ENCODE measurements around the gene PIP4K2A. TPM values are rescaled to one million over a fixed set of nuclear protein-coding genes. Genes with fewer than 3 reads are reported as not detected.

Gene PIP4K2A
- total and polyA plus RNA-seq, 2 of the 13 experiments (the other 11 are each of a cell fraction or from before 2014, with no cell fraction given), result 9.1 to 22.6 TPM

DNA sequence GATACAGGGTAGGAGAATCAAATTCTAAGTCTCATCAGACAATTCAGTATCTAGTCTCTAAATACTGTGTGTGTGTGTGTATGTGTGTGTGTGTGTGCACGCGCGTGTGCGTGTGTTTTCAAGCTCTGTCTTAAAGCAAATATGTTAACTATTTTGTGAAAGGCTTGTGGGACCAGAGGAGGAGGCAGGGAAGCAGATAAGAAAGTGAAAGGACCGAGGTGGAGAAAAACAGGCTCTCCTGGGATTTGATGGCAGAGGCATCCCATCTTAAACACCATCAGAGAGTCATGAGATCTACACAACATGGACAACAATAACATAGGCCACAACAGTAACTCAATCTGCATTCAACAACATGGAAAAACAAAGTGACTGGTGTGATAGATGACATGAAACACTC lies 67.1 kb downstream of the PIP4K2A start:
- ATAC-seq, result no peak
- H3K4me2 ChIP-seq (ENCODE audit: low read depth, low read length), result no peak overlapping the region
- intact Hi-C loops (cut with micrococcal nuclease; ENCODE audit: unreplicated experiment) (loop anchor here (5.0 kb wide), 1 partner anchor 1570 kb away; no protein-coding TSS in a partner anchor), in situ Hi-C loops (cut with HindIII; ENCODE audit: extremely low pct_ligation_motif_present, low pct_unique_long_range_greater_than_20kb) (no loop called here)
- H3K27me3 ChIP-seq (ENCODE audit: control insufficient read depth in 1 of 2, insufficient read depth in 2 of 2, low read length in 2 of 2), result no peaks in the 10 kb centered on the region
- H3K4me1 ChIP-seq (ENCODE audit: insufficient read depth, low read length), result peaks cover 7% of the 10 kb centered on the region; the same call in 1 of the 2 replicates
- no TSS peak for BruUV-seq (replicated peaks)
- ChIA-PET CTCF (ENCODE audit: low intra/inter-chr PET ratio, low total read pairs) (no interaction called here), POLR2A (no interaction called here)
- no peak for DNase-seq (ENCODE audit: low spot score)
- H3K4me3 ChIP-seq (replicated peaks in 1 of 3; ENCODE audit: insufficient read depth in 1 of 3, low read depth in 2 of 3, low read length in 3 of 3), result no peak overlapping the region
- no peaks in the 10 kb centered on the region for H3K79me2 ChIP-seq (ENCODE audit: insufficient read depth, low read length)
- H3K36me3 ChIP-seq (replicated peaks in 1 of 2; ENCODE audit: control insufficient read depth in 1 of 2, insufficient read depth in 2 of 2, low read length in 2 of 2), result no peaks in the 10 kb centered on the region
- no peaks in the 10 kb centered on the region for H3K9me3 ChIP-seq (ENCODE audit: low read length)
- H3K9ac ChIP-seq (ENCODE audit: insufficient read depth, low read depth, low read length), result no peak overlapping the region
- 96% methylated on average over 5 of the region's 5 CpGs for WGBS (ENCODE audit: low lambda C conversion rate)
- no peak for FAIRE-seq
- no peaks in the 10 kb centered on the region for H4K20me1 ChIP-seq (ENCODE audit: insufficient read depth, low read length)
- no peak overlapping the region for H2AFZ ChIP-seq (ENCODE audit: low read length)
- no peak overlapping the region for H3K27ac ChIP-seq (ENCODE audit: extremely low read length, insufficient read depth, low read length)
- TF ChIP-seq ZNF788 (CRISPR knock-in tag; IDR thresholded peaks at IDR 0.05; ENCODE audit: borderline replicate concordance) (no peak), ZNF710 (CRISPR knock-in tag; IDR thresholded peaks at IDR 0.05; ENCODE audit: borderline replicate concordance) (no peak), REXO4 (CRISPR knock-in tag; IDR thresholded peaks at IDR 0.05; ENCODE audit: borderline replicate concordance) (no peak), NCOA1 (CRISPR knock-in tag; IDR thresholded peaks at IDR 0.05) (no peak), ZNF562 (CRISPR knock-in tag; IDR thresholded peaks at IDR 0.05; ENCODE audit: borderline replicate concordance) (no peak), LBX2 (CRISPR knock-in tag; IDR thresholded peaks at IDR 0.05; ENCODE audit: borderline replicate concordance) (no peak), ZNF225 (CRISPR knock-in tag; IDR thresholded peaks at IDR 0.05) (no peak), SMAD3 (CRISPR knock-in tag; IDR thresholded peaks at IDR 0.05) (no peak), ZNF337 (CRISPR knock-in tag; IDR thresholded peaks at IDR 0.05; ENCODE audit: borderline replicate concordance, low read depth) (no peak), KAT2B (IDR thresholded peaks at IDR 0.05; ENCODE audit: borderline replicate concordance, low read depth, low read length) (no peak), CBX2 (IDR thresholded peaks at IDR 0.05; ENCODE audit: low read depth, low read length) (no peak), CBX2 (CRISPR knock-in tag; IDR thresholded peaks at IDR 0.05; ENCODE audit: low read depth) (no peak), CSRNP1 (CRISPR knock-in tag; IDR thresholded peaks at IDR 0.05) (no peak), ZSCAN30 (CRISPR knock-in tag; IDR thresholded peaks at IDR 0.05) (no peak), SP4 (CRISPR knock-in tag; IDR thresholded peaks at IDR 0.05) (no peak), ZSCAN12 (CRISPR knock-in tag; IDR thresholded peaks at IDR 0.05) (no peak)
- TF ChIP-seq, protein P1, sequence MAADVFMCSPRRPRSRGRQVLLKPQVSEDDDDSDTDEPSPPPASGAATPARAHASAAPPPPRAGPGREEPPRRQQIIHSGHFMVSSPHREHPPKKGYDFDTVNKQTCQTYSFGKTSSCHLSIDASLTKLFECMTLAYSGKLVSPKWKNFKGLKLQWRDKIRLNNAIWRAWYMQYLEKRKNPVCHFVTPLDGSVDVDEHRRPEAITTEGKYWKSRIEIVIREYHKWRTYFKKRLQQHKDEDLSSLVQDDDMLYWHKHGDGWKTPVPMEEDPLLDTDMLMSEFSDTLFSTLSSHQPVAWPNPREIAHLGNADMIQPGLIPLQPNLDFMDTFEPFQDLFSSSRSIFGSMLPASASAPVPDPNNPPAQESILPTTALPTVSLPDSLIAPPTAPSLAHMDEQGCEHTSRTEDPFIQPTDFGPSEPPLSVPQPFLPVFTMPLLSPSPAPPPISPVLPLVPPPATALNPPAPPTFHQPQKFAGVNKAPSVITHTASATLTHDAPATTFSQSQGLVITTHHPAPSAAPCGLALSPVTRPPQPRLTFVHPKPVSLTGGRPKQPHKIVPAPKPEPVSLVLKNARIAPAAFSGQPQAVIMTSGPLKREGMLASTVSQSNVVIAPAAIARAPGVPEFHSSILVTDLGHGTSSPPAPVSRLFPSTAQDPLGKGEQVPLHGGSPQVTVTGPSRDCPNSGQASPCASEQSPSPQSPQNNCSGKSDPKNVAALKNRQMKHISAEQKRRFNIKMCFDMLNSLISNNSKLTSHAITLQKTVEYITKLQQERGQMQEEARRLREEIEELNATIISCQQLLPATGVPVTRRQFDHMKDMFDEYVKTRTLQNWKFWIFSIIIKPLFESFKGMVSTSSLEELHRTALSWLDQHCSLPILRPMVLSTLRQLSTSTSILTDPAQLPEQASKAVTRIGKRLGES (CRISPR knock-in tag; IDR thresholded peaks at IDR 0.05; ENCODE audit: borderline replicate concordance), result no peak
- TF ChIP-seq, protein P2, sequence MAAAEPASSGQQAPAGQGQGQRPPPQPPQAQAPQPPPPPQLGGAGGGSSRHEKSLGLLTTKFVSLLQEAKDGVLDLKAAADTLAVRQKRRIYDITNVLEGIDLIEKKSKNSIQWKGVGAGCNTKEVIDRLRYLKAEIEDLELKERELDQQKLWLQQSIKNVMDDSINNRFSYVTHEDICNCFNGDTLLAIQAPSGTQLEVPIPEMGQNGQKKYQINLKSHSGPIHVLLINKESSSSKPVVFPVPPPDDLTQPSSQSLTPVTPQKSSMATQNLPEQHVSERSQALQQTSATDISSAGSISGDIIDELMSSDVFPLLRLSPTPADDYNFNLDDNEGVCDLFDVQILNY (CRISPR knock-in tag; conservative IDR thresholded peaks at IDR 0.05), result no peak
